ENCODE data around the gene ABCA1. TPM values are rescaled to one million over a fixed set of nuclear protein-coding genes. Genes with fewer than 3 reads are reported as not detected.

The ABCA1 gene
- total and polyA plus RNA-seq, 2 of the 4 experiments (the other 2 are of a cell fraction): 5.8 to 52.2 TPM

GRCh38 chr9:104892701-104893100, 35.3 kb downstream of the ABCA1 start:
- Histone ChIP-seq H2AK9ac (replicated peaks; ENCODE audit: low read depth, low read length, poor library complexity) (no peak overlapping the region), H3K27ac (ENCODE audit: insufficient read depth, low read length) (no peak overlapping the region), H3K14ac (replicated peaks; ENCODE audit: low read depth, low read length) (no peak overlapping the region), H3K23ac (ENCODE audit: low read depth, low read length) (no peak overlapping the region), H3K9ac (ENCODE audit: low read depth, low read length) (no peak overlapping the region), H4K5ac (ENCODE audit: low read depth, low read length) (no peak overlapping the region), H4K20me1 (ENCODE audit: insufficient read depth, low read length) (peaks cover 54% of the 10 kb centered on the region; the same call in 1 of the 2 replicates), H3K36me3 (ENCODE audit: control insufficient read depth, insufficient read depth, low read length) (peaks cover 22% of the 10 kb centered on the region), H3K9me1 (ENCODE audit: insufficient read depth, low read length) (peaks cover 16% of the 10 kb centered on the region; the same call in 1 of the 2 replicates), H2BK5ac (ENCODE audit: low read depth, low read length, poor library complexity, severe bottlenecking) (no peak overlapping the region), H3K4me2 (ENCODE audit: low read depth, low read length) (no peak overlapping the region), H3K27me3 (ENCODE audit: control insufficient read depth, insufficient read depth, low read length) (no peaks in the 10 kb centered on the region), H3K4me3 (ENCODE audit: insufficient read depth, low read depth, low read length) (no peak overlapping the region), H3K4me1 (ENCODE audit: control insufficient read depth, insufficient read depth, low read length) (peaks cover 1% of the 10 kb centered on the region; the same call in 1 of the 2 replicates), H2BK20ac (ENCODE audit: low read depth, low read length) (no peak overlapping the region), H2BK120ac (ENCODE audit: low read depth, low read length) (no peak overlapping the region), H2AFZ (replicated peaks; ENCODE audit: low read length, poor library complexity) (no peak overlapping the region), H4K8ac (ENCODE audit: low read depth in 2 of 2, low read length in 2 of 2) (no peak overlapping the region), H3K4ac (ENCODE audit: low read depth, low read length) (no peak overlapping the region), H3K18ac (ENCODE audit: low read depth, low read length) (no peak overlapping the region), H3K9me3 (ENCODE audit: control insufficient read depth, insufficient read depth, low read length) (no peaks in the 10 kb centered on the region), H3K79me1 (ENCODE audit: low read depth in 1 of 2, low read length in 2 of 2) (peaks cover 16 to 60% of the 10 kb centered on the region in 2 experiments), H4K91ac (ENCODE audit: insufficient read depth, low read depth, low read length) (no peak overlapping the region), H2AK5ac (ENCODE audit: low read depth, low read length) (no peak overlapping the region), H2BK15ac (ENCODE audit: low read depth, low read length) (no peak overlapping the region), H3K56ac (ENCODE audit: extremely low read depth, insufficient read depth, low read length) (no peak overlapping the region)
- no CpG with 5 or more reads among the region's 1 CpG for WGBS, 2 experiments (ENCODE audit: extremely low coverage in 2 of 2, insufficient read length in 1 of 2)
- TF ChIP-seq CHD1 (IDR thresholded peaks at IDR 0.05; ENCODE audit: low read depth, low read length) (no peak), MAZ (IDR thresholded peaks at IDR 0.05; ENCODE audit: borderline replicate concordance, low read depth, low read length) (no peak), MAFK (IDR thresholded peaks at IDR 0.05; ENCODE audit: low read depth, low read length) (no peak), CEBPB (IDR thresholded peaks at IDR 0.05; ENCODE audit: low read depth, low read length) (no peak), RFX5 (IDR thresholded peaks at IDR 0.05; ENCODE audit: low read depth, low read length) (no peak), ELK1 (IDR thresholded peaks at IDR 0.05; ENCODE audit: borderline replicate concordance, low read depth, low read length) (no peak), CTCF (conservative IDR thresholded peaks at IDR 0.05; ENCODE audit: low read depth, low read length) (no peak), MXI1 (IDR thresholded peaks at IDR 0.05; ENCODE audit: borderline replicate concordance, low read depth, low read length) (no peak), NFE2L2 (IDR thresholded peaks at IDR 0.05; ENCODE audit: low read depth, low read length) (no peak), SMC3 (IDR thresholded peaks at IDR 0.05; ENCODE audit: low read depth, low read length) (no peak), RAD21 (IDR thresholded peaks at IDR 0.05; ENCODE audit: low read length) (no peak)
- ChIA-PET CTCF (interaction anchor here (1.1 kb wide), 1 partner anchor 34 kb away, joined by 4 read pairs; no protein-coding TSS in a partner anchor), POLR2A (ENCODE audit: unreplicated experiment) (no interaction called here)
- BruUV-seq (replicated peaks): no TSS peak
- dilution Hi-C loops (cut with HindIII; ENCODE audit: low sequenced_read_pairs, unreplicated experiment) (no loop called here), in situ Hi-C loops (cut with MboI; ENCODE audit: low sequenced_read_pairs) (no loop called here), intact Hi-C loops (cut with micrococcal nuclease) (no loop called here)
- DNase-seq (no peak), ATAC-seq (ENCODE audit: low read depth) (no peak)
